NCI-H460 (cell line): Measurements from ENCODE around the gene FGD2. TPM values are rescaled to one million over a fixed set of nuclear protein-coding genes. Genes with fewer than 3 reads are reported as not detected.
"Not testable (repeated sequence)": the region's sequence is repeated elsewhere in the genome, so short reads cannot be mapped to it uniquely, and the experiment has no call there.

Experiments used
- DNase-seq: peaks from one replicate; pipeline ENCODE4 v3.0.0-alpha.2; 2016; ENCODE audit warnings: low read depth; ENCODE audit errors: extremely low read depth
- total RNA-seq: library from RNA; depleted of rRNA; stranded (reverse); fragments of >200 nt; shearing (Covaris generic); gene quantifications from 2 replicates; pipeline ENCODE4 v1.2.3, GENCODE V29; 2014

FGD2 gene
- total RNA-seq, 1 experiment from 2014 or later = 0.10 TPM

- DNase-seq = no peak
Observed at GRCh38 chr6:37033819-37034795, 28.7 kb downstream of the FGD2 start.

DNA sequence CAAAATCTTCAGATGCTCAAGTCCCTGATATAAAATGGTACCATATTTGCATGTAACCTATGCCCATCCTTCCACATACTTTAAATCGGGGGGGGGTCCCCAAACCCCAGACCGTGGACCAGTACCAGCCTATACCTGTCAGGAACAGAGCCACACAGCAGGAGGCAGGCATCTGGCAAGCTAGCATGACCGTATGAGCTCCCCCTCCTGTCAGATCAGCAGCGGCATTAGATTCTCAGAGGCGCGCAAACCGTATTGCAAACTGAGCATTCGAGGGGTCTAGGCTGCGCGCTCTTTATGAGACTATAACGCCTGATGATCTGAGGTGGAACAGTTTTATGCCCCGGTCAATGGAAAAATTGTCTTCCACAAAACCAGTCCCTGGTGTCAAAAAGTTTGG, 30.7 kb downstream of the FGD2 start:
- no peak for DNase-seq

DNA sequence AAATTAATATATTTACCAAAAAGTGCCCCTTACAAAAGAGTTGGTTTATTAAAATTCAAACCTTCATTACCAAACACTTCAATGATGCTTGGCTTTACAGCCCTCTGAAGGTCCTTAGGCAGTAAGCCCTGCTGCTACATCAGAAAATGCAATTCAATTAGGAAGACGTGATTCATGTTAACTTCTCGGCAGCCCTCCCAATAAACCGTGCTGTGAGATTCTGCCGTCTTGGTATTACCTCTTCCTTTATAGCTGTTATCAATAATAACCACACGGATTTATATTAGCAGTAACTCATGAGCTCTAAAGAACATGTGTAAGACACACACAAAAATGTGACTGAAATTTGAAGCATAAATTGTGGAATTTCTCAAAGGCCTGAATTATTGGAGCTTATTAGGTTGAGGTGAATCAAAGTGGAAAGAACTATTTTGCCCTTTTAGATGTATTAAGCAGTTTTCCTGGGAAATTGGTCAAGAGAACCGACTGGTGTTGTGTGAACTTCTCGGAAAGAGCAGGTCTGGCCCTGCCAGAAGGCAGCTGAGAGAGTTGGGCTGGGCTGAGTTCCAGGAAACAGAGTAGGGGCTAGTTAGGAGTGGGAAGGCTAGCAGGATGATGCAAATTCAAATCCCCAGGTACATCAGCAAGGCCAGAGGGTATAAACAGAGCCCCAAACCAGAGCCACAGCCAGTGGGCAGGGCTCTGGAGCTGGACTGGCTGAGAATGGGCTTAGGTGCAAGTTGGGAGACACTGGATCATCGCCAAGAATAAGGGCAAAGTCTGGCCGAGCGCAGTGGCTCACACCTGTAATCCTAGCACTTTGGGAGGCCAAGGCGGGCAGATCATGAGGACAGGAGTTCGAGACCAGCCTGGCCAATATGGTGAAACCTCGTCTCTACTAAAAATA, 33.1 kb downstream of the FGD2 start:
- no peak for DNase-seq

- DNase-seq = no peak
Observed at GRCh38 chr6:37039958-37040357, 34.5 kb downstream of the FGD2 start.

DNA sequence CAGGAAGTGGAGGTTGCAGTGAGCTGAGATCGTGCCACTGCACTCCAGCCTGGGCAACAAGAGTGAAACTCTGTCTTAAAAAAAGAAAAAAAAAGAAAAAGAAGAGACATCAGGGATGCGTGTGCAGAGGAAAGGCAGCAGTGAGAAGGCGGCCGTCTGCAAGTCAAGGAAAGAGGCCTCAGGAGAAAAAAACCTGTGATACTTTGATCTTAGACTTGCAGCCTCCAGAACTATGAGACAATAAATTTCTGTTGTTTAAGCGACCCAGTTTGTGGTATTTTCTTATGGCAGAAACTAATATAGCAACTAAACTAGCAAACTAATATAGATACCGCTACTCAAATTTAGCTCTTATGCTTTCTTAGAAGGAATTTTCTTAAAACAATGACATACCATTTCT, 36.1 kb downstream of the FGD2 start:
- DNase-seq = no peak

GRCh38 chr6:37042150-37042549, 36.7 kb downstream of the FGD2 start:
- DNase-seq = no peak

GRCh38 chr6:37043091-37043490, 37.6 kb downstream of the FGD2 start:
- DNase-seq = not testable (repeated sequence)

DNA sequence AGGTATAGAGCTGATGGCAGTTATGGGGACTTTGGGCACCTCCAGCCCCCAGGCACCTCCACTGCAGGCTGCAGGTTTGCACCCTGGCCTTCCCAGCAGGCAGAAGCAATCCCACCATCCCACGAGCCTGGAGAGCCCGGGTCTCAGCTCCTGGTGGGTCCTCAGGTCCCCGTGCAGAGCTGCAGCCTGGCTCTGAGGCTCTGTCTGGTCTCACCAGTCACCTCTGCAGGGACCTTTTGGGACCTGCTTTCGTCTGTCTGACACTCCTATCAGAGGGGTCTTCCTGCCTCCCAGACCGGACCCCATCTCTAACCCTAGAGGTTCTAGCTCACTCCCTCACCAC, 41.9 kb downstream of the FGD2 start:
- DNase-seq = no peak

- DNase-seq = no peak
Observed at GRCh38 chr6:37047689-37048402, 42.4 kb downstream of the FGD2 start.

GRCh38 chr6:37048403-37048850, 43.0 kb downstream of the FGD2 start:
- DNase-seq = no peak

GRCh38 chr6:37048851-37049757, 43.6 kb downstream of the FGD2 start:
- no peak for DNase-seq

- no peak for DNase-seq
Observed at GRCh38 chr6:37049758-37050044, 44.2 kb downstream of the FGD2 start.

GRCh38 chr6:37050045-37050853, 44.8 kb downstream of the FGD2 start:
- DNase-seq = no peak

DNA sequence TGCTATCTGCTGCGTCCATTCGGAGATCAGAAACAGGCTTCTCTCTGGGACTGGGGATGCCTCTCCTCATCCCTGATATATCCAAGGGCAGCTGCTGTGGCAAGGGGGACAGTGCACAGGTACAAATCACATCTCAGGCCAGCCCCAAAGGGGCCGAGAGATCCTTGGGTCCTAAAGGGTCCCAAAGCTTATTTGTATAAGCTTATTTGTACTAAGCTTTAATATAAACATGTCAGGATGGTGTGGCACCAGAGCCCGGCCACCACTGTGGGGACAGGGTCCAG, 45.3 kb downstream of the FGD2 start:
- DNase-seq = no peak

DNA sequence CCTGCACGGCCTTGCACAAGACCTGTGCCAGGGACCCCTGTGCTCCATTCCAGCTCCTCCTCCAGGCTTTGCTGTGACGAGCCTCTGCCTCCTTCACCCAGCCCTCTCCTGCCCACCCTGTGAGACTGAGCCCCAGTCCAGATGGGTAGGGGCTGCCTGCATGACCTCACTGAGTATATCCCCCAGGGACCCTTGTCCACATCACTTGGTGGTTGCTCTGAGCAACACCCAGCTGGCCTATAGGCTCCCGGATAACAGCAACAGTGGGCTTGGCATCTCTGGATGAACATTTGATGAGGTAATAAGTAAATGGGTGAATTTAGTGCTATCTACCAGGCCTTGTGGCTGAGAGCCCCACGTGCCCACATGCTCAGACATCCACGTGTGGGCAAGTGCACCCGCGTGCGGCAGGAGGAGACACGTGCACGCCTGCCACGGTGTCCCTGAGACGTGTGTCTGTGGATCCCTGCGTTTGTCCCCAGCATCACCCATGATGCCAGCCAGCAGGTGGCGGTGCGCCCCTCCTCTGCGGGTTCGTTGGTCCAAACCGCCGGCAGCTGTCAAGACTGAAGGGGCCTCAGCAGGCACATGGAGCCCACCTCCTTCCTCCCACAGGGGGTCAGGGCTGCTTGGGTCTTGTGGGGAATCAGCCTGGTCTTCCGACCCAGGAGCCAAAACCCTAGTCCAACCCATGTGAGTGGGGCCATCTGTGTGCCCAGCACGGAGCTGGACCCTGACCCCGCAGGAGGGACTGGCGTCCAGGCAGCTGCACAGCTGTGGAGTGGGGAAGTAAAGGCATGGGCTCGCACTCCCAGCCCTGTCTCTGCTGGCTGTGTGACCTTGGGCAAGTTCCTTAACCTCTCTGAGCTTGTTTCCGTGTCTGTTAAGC, 45.9 kb downstream of the FGD2 start:
- peak; percentile 64 for DNase-seq

DNA sequence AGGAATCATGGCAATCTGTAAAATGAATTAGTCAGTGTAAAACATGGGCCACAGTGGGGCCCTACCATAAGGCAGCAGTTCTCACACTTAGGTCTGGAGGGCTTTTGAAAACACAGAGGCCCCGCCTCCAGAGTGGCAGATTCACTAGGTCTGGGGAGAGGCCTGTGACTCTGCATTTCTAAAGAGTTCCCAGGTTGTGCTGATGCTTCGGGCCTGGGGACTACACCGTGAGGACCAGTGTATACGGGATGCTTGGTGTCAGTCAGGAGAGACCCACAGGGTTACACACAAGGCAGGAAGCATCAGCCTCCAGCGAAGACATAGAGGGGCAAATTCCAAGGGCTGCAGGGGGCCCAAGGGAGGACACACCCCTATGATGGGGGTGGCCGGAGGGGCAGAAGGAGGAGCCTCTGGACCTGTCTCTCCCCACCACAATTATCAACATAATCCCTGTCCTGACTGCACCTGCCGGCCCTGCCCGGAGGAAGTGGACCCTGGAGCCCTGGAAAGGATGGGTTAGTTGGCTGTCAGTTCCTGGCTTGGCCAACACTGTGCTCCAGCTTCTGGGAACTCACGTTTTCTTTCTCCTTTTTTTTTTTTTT, 46.7 kb downstream of the FGD2 start:
- DNase-seq = no peak

DNA sequence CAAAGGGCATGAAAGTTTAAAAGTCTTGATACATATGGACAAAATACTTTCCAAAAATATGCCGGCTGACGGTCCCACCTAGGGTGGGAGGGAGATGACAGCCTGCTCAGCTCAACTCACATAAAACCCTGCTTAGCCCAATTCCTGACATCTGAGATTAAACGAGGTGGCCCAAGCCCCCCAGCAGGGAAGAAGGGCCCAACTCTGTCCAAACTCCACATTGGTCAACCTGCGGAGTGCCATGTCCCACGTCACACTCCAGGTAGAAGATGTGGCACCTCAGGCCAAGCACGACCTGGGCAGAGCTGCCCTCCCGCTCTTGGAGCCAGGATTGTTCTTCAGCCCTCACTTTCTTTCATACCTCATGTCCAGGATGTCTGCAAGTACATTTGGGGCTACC, 48.2 kb downstream of the FGD2 start:
- no peak for DNase-seq

DNA sequence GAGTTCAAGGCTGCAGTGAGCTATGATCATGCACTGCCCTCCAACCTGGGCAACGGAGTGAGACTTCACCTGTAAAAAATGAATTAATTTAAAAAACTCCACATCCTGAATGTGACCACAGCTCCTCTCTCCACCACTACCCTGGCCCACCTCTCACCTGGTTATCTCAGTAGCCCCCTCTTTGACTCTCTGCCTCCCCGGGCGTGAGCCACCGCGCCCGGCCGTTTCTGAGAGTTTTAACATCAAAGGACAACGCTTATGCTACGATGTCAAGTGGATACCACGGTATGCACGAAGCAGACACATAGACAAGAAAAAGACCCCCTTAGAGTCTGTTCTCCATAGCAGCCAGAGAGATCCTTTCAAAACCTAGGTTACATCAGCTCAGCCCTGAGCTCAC, 48.7 kb downstream of the FGD2 start:
- no peak for DNase-seq
